Activated CD4-positive, CD25-positive, alpha-beta regulatory T cell (primary cell): Measurements from ENCODE around the gene FAM184B.
"Not testable (repeated sequence)": the region's sequence is repeated elsewhere in the genome, so short reads cannot be mapped to it uniquely, and the experiment has no call there.

Source experiments
- DNase-seq, 4 experiments: peaks; one replicate each; lab custom pipeline; 2025; lab: John Stamatoyannopoulos, UW

Gene FAM184B

DNA sequence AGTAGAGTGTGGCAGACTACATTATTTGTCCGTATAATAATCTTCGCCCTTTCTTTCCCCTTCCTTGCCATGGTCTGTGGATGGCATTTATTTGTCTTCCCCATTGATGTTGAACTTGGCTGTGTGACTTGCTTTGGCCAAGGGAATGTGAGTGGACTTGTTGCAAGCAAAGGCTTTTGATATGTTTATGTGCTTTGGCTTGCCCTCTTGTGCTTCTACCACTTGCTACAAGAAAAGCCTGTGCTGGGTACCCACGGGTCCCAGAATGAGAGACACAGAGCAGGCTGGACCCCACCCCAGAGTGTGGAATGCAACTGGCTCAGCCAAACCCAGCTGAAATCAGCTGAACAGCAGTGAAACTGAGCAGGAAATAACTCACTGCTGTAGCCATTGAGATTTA lies 63.0 kb downstream of the FAM184B start:
- no peak for DNase-seq

DNA sequence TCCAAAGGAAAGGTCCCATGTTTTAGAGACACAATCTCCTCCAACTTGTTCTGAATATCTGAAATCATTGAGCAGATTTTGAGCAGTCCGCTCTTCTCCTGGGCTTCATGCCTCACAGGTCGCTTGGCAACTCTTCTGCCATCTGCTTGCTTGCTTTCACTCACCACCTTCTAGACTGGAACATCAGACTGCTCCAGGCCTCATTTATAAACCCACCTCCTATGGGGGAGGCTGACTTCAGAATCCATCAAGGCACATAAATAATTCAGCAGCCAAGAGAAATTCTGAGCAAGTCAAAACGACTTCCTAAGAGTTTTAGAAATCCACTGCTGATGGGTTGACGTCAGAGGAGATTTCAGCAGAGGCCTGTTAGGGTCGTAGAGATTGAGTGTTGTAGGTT lies 64.1 kb downstream of the FAM184B start:
- no peak for DNase-seq

DNA sequence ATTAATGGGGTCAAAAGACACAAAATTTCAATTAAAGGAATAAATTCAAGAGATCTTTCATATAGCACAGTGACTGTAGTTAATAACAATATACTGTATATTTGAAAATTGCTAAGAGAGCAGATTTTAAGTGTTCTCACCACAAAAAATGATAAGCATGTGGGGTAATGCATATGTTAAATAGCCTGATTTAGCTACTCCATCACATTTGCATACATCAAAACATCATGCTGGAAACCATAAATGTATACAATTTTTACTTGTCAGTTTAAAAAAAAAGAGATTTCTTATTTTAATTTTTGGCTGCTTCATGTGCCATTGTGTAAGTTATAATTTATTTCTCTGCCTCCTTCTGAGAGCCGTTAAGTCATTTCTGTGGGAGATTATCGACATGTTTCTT lies 65.9 kb downstream of the FAM184B start:
- DNase-seq, result no peak

DNA sequence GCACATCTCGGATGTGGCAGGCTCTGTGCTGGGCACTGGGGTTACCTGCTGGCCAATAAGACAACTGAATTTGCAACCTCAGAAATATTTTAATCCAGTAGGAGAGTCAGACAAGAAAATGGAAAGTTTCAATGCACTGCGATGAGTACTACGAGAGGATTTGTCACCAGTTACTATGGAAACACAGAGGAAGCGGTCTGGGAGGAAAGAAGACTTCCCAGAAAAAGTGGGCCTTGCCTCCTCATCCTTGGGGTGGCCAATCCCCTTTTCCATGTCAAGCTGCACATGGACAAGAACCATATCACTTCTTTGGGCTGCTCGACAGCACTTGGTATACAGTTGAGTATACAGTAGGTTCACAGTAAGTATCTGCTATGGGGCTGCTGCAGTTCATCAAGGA lies 67.6 kb downstream of the FAM184B start:
- no peak for DNase-seq

DNA sequence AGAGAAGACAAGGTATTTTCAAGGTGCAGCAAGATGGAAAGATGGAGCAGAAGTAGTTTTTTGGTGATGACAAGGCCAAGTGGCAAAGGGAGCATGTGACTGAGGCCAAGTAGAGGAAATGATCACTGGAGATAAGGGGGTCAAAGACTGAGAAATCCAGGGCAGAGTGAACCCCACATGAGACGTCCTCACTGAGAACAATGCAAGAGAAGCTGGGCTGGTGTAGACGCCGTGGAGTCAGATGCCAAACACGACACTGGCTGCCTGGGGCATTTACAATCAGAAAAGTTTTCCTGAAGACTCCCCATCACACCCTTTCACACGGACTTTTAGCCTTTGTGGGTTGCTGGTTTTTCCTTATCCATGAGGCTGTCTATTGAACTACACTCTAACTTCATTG lies 69.3 kb downstream of the FAM184B start:
- DNase-seq, result no peak

DNA sequence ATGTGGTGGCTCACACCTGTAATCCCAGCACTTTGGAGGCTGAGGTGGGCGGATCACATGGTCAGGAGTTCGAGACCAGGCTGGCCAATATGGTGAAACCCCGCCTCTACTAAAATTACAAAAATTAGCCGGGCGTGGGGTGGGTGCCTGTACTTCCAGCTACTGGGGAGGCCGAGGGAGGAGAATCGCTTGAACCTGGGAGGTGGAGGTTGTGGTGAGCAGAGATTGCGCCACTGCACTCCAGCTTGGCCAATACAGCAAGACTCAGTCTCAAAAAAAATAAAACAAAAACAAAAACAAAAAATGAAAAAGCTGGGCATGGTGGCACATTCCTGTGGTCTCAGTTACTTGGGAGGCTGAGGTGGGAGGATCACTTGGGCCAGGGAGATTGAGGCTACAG lies 70.2 kb downstream of the FAM184B start:
- DNase-seq, result not testable (repeated sequence)

DNA sequence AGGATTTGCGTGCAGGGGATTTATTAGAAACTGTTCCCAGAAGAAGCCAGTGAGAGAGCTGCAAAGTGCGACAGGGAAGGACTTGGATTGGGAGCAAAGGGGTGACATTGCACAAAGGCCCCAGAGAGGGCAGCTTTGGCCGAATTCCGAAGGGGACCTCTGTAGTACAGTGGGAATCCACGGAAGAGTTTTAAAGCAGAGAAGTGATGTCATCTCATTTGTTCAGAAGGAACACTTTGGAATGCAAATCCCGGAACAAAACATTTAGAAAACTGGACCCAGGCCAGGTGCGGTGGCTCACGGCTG lies 71.7 kb downstream of the FAM184B start:
- no peak for DNase-seq

DNA sequence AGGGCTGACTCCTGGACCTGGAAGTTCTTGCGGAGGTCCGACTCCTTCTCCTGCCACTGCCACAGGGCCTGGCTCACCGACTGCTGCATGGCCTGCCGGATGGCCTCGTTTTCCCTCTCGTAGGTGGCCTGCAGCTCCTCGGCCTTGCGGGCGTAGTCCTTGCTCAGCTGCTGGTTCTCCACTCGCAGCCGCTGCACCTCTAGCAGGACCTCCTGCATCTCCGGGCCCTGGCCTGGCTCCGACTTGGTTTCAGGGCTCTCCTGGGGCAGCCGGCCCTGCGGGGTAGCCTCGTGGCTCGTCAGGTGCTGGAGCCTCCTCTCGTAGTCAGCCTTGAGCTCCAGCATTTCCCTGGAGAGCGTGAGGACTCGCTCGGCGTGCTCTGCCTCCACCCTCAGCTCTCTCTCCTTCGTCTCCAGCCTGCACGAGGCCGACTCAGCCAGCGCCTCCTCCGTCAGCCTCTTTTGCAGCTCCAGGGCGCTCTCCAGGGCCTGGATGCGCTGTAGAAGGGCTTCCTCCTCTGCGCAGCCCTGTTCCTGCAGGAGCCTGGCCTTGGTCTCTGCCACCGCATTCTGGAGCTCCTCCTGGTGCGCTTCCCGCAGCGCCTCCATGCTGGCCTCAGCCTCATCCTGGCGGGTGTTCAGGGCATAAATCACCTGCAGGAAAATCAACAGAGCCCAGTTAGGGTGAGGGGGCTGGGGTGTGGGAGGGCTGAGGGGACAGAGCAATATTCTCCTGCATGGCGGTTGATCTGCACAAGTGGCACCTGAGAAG lies 72.2 kb downstream of the FAM184B start:
- DNase-seq, result no peak

DNA sequence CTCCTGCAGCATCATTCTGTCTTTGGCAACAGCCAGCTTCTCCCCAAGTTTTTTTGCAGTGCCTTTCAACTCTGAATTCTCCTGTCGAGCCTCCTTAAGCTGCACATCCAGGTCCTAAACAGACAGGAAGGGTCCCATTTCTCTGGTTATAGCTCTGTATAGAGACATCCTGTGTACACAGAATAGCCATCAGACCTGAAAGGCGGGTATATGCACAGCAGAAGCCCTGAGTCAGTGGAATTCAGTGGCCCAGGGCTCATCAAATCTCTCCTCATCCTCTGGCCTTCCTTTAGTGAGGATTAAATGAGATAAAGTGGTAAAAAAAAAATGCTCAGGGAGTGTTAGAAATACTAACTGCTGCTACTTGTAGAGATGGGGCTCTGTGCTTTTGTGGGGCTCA lies 73.8 kb downstream of the FAM184B start:
- DNase-seq, result no peak

DNA sequence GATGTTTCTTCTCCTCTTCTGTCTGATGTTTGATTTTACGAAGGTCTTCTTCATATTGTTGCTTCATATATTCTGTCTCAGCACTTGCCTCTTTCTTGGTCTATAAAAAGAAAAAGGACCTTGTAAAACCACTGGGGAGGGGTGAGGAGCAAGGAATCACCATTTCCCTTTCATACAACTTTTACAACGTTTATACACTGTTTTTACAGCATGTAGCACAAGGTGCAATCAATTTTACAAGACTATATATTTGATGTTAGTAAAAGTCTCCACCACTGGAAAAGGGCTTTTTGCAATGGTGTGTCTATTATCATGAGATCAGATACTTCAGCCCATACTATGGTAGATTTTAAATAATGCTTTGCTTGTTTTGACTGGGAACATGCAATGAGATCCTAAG lies 76.3 kb downstream of the FAM184B start:
- DNase-seq, result no peak

DNA sequence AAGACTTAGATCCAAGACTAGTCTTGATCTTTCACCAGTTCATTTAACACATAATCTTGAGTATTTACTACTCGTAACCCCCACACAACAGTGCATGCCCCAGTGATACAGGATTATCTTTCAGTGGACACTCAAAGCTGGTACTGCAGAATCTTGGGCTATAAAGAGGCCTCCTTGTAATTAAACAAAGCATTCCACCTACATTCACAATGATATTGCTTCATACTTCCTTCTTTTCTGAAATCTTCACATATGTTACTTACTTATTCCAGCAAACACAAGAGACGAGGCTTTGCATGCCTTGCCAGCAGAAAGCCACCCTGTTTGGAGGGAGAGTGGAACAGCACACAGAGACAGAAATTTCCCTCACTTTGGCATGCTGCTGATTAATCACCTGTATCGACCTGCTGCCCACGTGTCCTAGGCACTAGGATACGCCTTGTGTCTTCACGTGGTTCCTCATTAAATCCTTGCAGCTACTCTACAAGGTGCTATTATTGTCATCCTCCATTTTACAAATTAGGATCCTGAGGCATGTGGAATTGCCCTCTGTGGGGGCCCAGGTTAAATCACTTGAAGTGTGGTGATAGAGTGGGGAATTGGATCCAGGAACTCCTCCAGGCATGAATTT lies 77.3 kb downstream of the FAM184B start:
- no peak for DNase-seq

DNA sequence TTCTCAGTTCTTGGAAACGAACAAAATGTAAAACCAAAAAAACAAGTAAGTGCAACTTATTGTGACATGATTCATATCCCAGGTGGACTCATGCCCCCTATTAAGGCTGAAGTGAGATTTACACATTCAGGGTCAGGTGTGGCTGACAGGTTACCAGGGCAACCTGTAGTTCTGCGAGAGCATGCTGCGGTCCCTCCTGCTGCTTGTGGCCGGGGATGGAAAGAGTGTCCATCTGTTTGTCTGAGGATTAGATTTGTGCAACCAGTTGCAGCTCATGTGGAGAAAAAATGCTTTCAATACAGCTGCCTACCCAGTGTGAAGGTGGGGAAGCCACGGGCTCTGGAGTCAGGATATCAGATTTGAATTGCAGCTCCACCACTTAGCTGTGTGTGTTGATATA lies 78.8 kb downstream of the FAM184B start:
- DNase-seq, result no peak

DNA sequence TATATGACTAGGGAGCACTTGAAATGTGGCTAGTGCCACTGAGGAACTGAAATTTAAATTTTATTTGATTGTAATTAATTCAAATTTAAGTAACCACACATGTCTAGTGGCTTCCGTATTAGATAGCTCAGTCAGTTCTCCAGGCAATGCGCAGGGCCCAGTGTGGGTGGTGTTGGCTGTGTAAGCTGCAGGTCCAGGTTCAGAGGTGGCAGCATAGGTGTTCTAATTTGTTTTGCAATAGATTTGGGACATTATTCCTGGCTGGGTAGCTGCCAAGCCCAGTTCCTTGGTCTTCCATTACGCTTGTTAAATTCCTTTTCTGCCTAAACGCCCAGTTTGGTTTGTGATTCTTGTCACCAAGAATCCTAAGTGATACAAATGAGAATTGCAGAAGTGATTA lies 79.5 kb downstream of the FAM184B start:
- DNase-seq, result no peak

DNA sequence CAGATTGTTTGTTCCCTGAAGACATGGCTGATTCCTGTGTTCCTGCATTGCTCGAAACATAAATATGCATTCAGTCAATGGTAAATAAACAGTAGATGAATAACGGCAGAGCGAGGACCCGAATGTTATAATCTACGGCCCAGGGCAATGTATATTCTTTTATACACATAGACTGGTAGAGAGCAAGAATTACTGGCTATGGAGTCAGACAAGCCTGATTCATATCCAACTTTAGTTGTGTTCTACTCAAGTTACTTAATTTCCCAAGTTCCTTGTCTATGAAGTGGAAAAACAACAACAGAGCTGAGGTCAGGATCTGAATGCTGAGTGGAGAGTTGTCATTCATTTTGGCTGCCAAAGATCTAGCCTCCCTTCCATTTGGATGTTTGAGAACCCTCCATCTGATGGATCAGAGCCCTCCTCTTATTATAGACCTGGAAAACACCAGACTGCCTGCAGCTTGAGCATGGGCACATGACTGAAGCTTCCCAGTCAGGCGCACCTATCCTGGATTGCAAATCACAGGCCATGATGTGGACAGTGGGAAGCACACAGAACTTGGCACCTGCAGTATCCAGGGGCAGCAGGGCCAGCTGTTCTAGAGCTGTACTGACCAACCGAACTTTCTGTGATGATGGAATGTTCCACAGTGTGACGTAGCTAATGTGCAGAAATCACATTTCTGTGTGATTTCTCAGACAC lies 80.1 kb downstream of the FAM184B start:
- no peak for DNase-seq

DNA sequence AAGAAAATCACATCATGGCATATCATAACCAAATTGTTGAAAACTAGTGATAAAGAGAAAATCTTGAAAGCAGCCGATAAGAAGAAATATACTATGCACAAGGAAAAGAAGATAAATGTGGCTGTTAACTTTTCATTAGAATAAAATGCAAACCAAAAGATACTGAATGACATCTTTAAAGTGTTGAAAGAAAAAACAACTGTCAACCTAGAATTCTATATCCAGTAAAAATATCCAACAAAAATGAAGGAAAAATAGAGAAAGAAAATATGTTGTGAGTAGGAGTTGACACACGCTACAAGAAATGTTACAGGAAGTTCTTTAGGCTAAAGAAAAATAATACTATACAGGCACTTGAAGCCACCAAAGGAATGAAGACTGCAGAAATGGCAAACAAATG lies 82.0 kb downstream of the FAM184B start:
- no peak for DNase-seq

DNA sequence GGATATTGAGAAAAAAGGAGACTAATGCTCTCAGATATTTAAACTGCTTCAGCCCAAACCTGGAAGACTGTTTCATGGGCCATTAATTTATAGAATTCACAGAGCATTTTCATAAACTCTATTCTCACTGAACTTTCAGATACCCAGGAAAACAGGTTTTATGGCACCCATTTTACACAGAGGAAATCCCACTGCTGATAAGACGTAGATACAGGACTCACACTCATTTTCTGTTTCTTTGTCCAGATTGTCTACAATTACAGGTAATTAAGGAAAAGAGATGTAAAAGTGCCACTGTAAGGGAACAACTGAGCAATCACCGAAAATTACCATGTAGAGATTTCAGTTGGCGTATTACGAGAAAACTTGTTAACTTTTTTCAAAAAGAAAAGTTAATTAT lies 83.3 kb downstream of the FAM184B start:
- DNase-seq, result no peak

DNA sequence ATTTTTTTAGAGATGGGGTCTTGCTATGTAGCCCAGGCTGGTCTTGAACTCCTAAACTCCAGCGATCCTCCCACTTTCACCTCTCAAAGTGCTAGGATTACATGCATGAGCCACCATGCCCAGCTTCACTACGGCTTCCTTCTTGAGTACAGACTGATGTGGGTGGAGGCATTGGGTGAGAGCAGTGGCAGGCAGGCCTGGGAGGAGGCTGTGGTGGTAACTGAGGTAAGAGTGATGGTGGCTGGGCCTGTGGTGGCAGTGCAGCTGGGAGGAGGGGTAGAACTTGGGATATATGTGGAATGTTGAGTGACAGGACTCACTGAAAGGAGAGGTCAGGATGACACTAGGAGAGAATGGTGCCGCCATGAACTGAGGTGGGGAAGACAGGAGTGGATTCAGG lies 86.1 kb downstream of the FAM184B start:
- DNase-seq, result no peak

DNA sequence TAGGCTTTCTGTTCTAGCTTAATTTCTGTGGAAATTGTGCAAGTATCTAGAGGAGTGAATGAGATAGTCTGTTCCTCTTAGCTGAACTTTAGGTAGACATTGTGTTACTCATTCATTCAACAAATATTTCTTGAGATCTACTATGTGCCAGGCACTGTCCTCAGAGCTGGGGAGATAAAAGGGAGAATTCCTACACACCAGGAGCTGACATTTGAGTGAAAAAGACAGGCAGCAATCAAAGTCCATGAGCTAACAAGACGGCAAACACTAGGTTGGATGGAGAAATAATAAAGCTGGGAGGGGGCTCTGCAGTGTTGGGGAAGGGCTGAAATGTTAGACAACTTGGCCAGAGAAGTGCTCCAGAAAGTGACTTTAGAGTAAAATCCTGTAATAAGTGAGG lies 86.9 kb downstream of the FAM184B start:
- no peak for DNase-seq

DNA sequence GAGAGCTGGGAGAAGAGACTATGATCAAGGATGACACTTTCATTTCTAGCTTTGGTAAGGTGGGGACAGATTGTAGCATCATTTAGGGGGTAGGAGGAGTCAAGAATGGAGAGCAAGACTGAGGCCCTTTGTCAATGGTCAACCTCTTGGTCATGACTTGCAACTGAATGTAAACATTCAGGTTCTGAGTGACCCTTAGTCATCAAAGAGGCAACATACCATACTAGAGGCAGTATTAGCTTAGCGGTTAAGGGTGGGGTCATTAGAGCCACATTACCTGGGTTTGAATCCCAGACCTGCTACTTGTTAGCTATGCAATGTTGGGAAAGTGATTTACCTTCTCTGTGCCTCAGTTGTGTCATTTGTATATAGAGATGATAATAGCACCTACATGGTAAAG lies 90.5 kb downstream of the FAM184B start:
- no peak for DNase-seq

DNA sequence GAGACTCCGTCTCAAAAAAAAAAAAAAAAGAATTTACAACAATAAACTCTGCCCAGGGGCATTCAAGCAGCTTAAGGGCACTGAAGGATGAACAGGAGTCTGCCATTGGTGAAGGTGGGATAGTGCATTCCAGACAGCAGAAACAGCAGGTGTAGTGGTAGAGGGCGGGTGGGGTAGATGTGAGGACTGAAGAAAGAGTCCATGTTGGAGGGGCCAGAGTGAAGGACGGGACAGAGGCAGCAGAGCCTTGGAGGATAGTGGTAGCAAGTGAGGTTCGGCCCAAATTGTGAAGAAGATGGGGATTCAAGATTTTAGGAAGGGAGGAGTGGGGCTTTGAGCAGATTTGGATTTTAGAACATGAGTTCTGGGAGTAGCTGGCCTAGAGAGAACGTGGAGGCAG lies 91.3 kb downstream of the FAM184B start:
- DNase-seq, result no peak

DNA sequence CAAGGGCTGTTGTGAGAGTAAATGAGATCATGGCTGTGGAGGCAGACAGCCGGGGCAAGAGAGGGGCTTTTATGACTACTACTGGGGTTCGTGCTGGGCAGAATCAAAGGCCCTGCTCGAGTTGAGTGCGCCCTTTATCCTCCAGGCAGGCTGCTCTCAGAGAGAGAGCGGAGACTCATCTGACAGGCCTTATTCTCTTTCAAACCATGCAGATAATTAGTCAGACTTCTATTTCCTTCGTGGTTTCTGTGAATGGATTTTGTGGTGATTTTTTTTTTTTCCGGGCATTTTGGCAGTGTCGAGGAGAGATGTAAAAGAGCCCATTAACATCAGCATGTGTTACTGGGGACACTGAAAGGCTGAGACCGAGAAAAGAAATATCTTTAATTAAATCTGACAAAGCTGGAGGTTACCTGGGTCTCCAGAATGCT lies 93.4 kb downstream of the FAM184B start:
- DNase-seq, result no peak

DNA sequence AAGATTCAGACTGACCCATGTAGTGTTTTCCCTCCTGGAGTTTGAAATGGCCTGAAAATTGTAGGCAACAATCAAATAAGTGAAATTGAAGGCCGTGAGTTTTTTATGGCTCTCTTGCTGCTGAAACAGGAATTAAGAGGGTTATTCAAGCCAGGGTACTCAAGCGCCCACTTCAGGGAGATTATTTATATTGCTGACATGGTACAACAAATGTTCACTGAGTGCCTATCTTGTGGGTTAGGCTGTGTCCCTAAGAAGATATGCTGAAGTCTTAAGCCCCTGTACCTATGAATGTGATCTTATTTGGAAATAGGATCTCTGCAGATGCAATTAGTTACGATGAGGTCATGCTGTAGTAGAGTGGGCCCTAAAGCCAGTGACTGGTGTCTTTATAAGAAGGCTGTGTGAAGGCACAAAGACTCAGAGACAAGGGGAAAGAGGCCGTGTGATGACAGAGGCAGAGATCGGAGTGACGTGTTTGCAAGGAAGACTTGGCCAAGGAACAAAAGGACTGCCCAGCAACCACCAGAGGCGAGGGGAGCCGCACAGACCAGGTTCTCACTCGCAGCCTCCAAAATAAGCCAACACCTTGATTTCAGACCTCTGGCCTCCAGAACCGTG lies 94.1 kb downstream of the FAM184B start:
- DNase-seq, result no peak

DNA sequence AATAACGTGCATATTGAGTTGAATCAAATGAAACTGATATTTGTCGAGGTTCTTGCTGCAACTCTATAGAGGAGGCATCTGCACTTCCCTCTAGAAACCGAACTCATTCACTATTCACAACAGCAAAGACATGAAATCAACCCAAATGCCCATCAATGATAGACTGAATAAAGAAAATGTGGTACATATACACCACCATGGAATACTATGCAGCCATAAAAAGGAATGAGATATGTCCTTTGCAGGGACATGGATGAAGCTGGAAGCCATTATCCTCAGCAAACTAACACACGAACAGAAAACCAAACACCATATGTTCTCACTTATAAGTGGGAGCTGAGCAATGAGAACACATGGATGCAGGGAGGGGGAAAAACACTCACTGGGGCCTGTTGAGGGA lies 96.8 kb downstream of the FAM184B start:
- not testable (repeated sequence) for DNase-seq
